Measurements from ENCODE around the gene MARS1. TPM values are rescaled to one million over a fixed set of nuclear protein-coding genes. Genes with fewer than 3 reads are reported as not detected.

Gene MARS1
- total and polyA plus RNA-seq, 8 donors, result 35.1 to 1,821 (median 61.7) TPM

- H3K27me3 ChIP-seq, result no peaks in the 10 kb centered on the region
- H3K4me1 ChIP-seq, result peaks cover 15 to 42% (median 28%) of the 10 kb centered on the region in 4 donors
- no peaks in the 10 kb centered on the region for H3K9me3 ChIP-seq
- TF ChIP-seq POLR2AphosphoS5 (IDR thresholded peaks at IDR 0.05), result no peak
- no peak for TF ChIP-seq EP300 (IDR thresholded peaks at IDR 0.05)
- TF ChIP-seq CTCF (IDR thresholded peaks at IDR 0.05), result no peak
- no peak for TF ChIP-seq POLR2A (IDR thresholded peaks at IDR 0.05)
- peak overlapping the region in 1 of 5 donors; percentile 32 for H3K27ac ChIP-seq
- DNase-seq, result no peak
- WGBS, 5 donors, result 67 to 74% (median 72%) methylated on average over 8 to 10 of the region's 10 CpGs
- intact Hi-C loops (cut with DNase I; ENCODE audit: low total_unique reads), result no loop called here
- H3K36me3 ChIP-seq, result peaks cover 87 to 98% (median 96%) of the 10 kb centered on the region in 4 donors
- no peak overlapping the region for H3K4me3 ChIP-seq
Measured at GRCh38 chr12:57528831-57529555, 41.1 kb downstream of the MARS1 start.

GRCh38 chr12:57529831-57530230, 42.0 kb downstream of the MARS1 start:
- no peaks in the 10 kb centered on the region for H3K27me3 ChIP-seq
- no peak for TF ChIP-seq POLR2A (IDR thresholded peaks at IDR 0.05)
- no peak for TF ChIP-seq POLR2AphosphoS5 (IDR thresholded peaks at IDR 0.05)
- peaks cover 87 to 100% (median 100%) of the 10 kb centered on the region in 4 donors for H3K36me3 ChIP-seq
- no peak overlapping the region for H3K4me3 ChIP-seq
- peak overlapping the region in 1 of 5 donors; percentile 32 for H3K27ac ChIP-seq
- H3K4me1 ChIP-seq, result peaks cover 6 to 33% (median 20%) of the 10 kb centered on the region in 4 donors
- no peak for DNase-seq
- WGBS, 5 donors, result 67 to 79% (median 69%) methylated on average over 6 of the region's 6 CpGs
- intact Hi-C loops (cut with DNase I; ENCODE audit: low total_unique reads), result no loop called here
- H3K9me3 ChIP-seq, result no peaks in the 10 kb centered on the region

- intact Hi-C loops (cut with DNase I; ENCODE audit: low total_unique reads), result no loop called here
- Histone ChIP-seq H3K4me3 (no peak overlapping the region), H3K9me3 (no peaks in the 10 kb centered on the region), H3K27ac (peak overlapping the region in 1 of 5 donors; percentile 6), H3K4me1 (peaks cover 0 to 33% (median 16%) of the 10 kb centered on the region in 4 donors), H3K27me3 (no peaks in the 10 kb centered on the region), H3K36me3 (peaks cover 87 to 100% (median 100%) of the 10 kb centered on the region in 4 donors)
- DNase-seq, result no peak
- 75 to 81% (median 78%) methylated on average over 5 of the region's 5 CpGs for WGBS, 5 donors
- no peak for TF ChIP-seq POLR2A (IDR thresholded peaks at IDR 0.05)
- no peak for TF ChIP-seq POLR2AphosphoS5 (IDR thresholded peaks at IDR 0.05)
- no peak for TF ChIP-seq EP300 (IDR thresholded peaks at IDR 0.05)
- no peak for TF ChIP-seq CTCF (IDR thresholded peaks at IDR 0.05)
Measured at GRCh38 chr12:57530396-57531142, 42.7 kb downstream of the MARS1 start.

DNA sequence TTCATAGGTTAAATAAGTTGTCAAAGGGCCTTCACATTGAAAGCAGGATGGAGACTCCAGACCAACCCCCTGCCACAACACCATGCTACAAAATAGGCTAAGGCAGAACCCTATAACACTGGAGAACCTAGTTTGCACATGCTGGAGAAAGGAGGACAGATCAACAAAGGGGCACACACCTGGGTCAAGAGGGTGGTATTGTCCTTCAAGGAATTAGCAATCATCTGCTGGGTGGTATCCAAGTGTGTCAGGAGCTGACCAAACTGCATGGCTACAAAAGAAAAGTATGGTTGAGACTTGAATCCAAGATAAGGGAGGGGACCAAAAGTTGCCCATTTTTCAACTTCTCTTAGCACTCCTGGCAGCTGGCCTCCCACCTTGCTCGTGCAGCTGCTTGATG, 44.0 kb downstream of the MARS1 start:
- H3K4me3 ChIP-seq, result no peak overlapping the region
- H3K9me3 ChIP-seq, result no peaks in the 10 kb centered on the region
- no peak overlapping the region for H3K27ac ChIP-seq
- no peak for DNase-seq
- WGBS, 5 donors, result 50 to 86% (median 74%) methylated on average over 1 of the region's 1 CpG
- TF ChIP-seq EP300 (IDR thresholded peaks at IDR 0.05) (no peak), POLR2A (IDR thresholded peaks at IDR 0.05) (no peak), POLR2AphosphoS5 (IDR thresholded peaks at IDR 0.05) (no peak), CTCF (IDR thresholded peaks at IDR 0.05) (no peak)
- peaks cover 0 to 33% (median 17%) of the 10 kb centered on the region in 4 donors for H3K4me1 ChIP-seq
- intact Hi-C loops (cut with DNase I; ENCODE audit: low total_unique reads), result no loop called here
- no peaks in the 10 kb centered on the region for H3K27me3 ChIP-seq
- peaks cover 77 to 90% (median 90%) of the 10 kb centered on the region in 4 donors for H3K36me3 ChIP-seq

Data from stomach (tissue), 9 donors.